ENCODE data around the gene SCAMP1.

Gene SCAMP1

DNA sequence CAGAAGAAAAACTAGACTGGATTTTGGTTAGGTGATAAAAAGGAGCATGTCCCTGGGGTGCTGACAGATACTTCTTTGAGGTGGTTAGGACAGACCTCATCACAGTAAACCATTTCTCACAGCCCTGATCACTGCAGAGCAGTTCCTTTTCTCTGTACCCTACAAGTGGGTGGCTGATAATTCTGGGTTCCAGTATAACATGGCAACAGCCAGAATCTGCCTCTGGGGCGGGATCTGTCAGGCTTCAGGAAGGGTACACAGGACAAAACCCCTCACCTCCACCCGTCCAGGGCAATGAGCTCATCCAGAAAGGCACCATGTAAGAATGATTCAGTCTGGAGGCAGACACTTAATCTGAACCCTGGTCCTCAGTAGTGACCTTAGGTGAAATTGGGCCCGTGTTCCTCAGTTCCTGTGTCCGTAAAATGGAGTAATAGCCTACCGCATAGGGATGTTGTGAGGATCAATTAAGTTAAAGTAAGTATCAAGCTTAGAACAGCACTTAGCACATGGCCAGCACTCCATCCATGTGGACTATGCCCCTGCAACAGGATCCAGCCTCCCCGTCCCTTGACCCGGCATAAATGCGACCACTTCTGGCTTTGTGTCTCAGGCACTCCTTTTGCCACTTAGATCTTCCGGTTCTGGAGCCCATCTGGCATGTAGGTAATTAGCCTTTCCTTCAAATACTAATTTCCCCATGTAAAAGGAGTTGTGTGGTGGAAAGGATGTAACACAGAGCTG, 159.0 kb downstream of the SCAMP1 start:
- TF ChIP-seq, protein P1, sequence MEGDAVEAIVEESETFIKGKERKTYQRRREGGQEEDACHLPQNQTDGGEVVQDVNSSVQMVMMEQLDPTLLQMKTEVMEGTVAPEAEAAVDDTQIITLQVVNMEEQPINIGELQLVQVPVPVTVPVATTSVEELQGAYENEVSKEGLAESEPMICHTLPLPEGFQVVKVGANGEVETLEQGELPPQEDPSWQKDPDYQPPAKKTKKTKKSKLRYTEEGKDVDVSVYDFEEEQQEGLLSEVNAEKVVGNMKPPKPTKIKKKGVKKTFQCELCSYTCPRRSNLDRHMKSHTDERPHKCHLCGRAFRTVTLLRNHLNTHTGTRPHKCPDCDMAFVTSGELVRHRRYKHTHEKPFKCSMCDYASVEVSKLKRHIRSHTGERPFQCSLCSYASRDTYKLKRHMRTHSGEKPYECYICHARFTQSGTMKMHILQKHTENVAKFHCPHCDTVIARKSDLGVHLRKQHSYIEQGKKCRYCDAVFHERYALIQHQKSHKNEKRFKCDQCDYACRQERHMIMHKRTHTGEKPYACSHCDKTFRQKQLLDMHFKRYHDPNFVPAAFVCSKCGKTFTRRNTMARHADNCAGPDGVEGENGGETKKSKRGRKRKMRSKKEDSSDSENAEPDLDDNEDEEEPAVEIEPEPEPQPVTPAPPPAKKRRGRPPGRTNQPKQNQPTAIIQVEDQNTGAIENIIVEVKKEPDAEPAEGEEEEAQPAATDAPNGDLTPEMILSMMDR (IDR thresholded peaks at IDR 0.05; ENCODE audit: borderline replicate concordance, insufficient read depth, low read depth, low read length) = no peak
- no peak overlapping the region for H3K4me3 ChIP-seq (ENCODE audit: low read depth, low read length)

DNA sequence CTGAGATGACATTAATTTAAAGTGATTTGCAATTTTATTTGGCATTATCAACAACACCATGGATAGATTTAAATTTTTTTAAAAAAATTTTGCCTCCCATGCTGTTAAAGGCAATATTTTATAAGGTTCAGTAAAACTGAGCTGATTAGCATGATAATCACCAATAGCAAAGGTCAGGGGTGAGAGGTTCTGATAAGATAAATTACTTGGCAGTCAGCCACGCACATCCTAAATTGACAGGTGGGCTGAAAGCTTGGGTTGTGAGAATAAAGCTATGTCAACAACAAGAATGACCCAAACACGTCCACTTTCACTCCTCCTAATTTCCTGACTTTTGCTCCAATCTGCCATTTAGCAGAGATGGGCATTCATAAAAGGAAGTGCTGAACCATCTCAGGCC, 161.0 kb downstream of the SCAMP1 start:
- no peak overlapping the region for H3K4me3 ChIP-seq (ENCODE audit: low read depth, low read length)
- TF ChIP-seq, protein P1 (IDR thresholded peaks at IDR 0.05; ENCODE audit: borderline replicate concordance, insufficient read depth, low read depth, low read length) = no peak

DNA sequence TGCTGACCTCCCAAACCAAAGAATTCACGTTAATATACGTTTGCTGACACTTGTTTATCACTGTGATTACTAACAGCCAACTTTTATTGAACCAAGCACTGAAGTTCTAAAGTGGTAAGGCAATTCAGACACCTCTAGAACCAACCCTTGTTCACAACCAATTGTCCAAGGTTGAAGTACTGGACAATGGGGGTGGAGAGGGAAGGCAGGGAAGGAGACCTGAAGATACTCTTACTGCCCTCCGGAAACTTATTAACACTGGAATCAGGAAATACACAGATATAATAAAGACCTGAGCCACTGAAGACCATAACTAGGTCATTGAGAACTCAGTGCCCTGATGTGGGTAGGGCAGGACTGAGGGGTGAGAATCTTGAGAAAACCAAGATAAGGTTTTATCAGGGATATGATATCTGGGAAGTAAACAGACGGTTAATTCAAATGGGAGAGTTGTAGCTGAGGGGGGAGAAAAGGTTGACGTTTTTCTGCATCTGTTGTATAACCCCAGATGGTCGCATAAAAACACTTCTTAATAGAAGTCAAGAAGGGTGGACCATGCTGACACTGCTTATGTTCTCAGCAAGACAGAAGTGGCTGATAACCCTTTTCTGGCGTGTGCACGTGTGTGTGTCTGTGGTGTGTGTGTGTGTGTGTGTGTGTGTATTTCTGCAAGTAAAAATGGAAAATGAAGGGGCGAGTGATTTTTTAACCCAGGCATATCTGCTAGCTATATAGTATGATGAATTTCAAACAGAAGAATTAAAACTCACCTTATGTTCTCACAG, 162.3 kb downstream of the SCAMP1 start:
- TF ChIP-seq, protein P1 (IDR thresholded peaks at IDR 0.05; ENCODE audit: borderline replicate concordance, insufficient read depth, low read depth, low read length) = no peak
- no peak overlapping the region for H3K4me3 ChIP-seq (ENCODE audit: low read depth, low read length)

DNA sequence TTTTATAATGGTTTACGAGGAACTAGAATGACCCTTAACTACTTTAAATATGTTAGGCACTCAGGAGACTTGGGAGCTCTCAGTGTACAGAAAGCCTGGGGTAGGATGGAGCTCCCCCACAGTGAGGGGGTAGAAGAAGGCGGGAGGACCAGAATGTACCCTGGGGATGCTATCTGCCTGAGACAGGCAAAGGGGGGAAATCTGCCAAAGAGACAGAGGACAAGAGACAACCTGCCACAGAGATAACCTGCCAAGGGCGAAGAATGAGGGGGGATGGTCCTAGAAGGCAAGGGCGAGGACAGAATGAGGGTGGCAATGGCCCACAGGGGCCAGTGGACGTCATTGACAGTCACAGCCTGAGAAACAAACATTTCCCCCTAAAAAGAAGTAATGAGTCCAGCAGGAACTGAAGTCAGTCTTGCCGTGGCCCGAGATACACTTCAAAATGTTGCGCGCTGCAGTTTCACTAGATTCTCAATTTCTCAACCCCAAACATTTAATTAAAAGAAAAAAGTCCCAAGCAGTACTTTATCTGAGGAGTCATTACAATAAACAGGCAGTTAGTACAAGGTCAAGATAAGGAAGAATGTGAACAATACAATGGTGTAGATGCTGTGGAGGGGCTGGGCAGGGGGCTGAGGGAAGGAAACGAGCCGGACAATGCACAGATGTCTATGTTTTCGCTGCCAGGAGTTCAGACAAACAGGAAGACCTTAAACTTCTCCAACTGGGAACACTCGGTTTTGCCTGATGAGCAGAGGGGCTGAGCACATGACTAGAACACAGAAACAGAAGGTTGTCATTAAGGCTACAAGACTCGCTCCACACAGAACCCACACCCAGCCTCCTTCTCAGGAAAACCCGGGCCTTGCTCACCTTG, 163.1 kb downstream of the SCAMP1 start:
- TF ChIP-seq, protein P1 (IDR thresholded peaks at IDR 0.05; ENCODE audit: borderline replicate concordance, insufficient read depth, low read depth, low read length) = no peak

DNA sequence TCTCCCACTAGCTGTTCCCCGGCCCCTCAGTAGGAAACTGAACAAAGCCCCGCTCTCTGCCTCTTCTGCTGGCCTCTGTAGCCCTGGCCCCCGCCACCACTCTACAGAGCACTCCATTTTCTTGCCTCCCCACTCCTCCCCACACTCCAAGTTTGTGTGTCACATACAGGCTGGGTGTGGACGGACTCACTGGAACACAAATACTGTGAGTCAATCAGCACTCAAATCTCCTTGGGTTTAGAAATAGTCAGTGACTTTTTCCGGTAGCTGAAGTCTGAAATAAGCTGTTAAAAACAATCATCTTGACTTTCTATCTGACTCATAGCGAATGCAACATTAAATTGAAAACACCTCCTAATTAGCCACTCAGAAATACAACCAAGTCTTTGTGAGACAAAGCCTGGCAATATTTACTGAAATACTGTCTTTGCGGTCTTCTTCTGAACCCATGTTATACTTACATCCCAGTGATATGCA, 165.7 kb downstream of the SCAMP1 start:
- H3K4me3 ChIP-seq (ENCODE audit: low read depth, low read length) = no peak overlapping the region
- TF ChIP-seq, protein P1 (IDR thresholded peaks at IDR 0.05; ENCODE audit: borderline replicate concordance, insufficient read depth, low read depth, low read length) = no peak

More for the DNA sequence above, 163.1 kb downstream of the SCAMP1 start:
- no peak overlapping the region for H3K4me3 ChIP-seq (ENCODE audit: low read depth, low read length)

DNA sequence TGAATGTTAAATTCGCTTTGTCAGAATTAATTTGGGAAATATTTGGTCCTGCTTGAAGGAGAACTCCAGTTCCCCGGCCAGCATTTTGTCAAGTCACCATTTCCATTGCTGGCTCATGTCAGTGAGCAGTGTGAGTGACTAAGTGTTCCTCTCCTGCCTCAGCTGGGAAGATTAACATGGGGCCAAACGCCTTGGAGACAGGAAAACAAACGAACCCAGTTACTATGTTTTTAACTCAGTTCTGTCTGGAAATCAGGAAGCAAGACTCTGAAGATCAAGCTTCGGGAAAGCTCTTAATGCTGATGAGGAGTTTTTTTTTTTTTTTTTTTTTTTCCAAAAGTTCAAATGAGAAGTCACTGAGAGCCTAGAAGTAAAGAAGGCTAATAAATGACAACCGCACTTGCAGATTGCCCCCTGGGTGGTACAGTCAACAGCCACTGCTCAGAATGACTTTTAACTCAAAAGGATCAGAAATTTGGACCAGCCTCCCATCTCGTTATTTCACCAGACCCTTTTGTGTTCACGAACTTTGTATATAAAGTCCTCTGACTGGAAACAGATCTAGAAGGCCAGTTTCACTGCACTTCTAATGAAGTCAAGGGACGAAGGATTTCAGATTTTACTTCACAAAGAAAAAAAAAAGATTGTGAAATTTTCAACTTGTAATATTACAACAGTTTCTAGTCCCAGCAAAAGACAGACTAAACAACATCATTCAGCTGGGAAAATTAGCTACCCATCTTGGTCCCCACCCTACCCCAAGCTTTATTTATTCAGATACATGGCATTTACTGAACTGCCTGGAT, 166.8 kb downstream of the SCAMP1 start:
- TF ChIP-seq, protein P1 (IDR thresholded peaks at IDR 0.05; ENCODE audit: borderline replicate concordance, insufficient read depth, low read depth, low read length) = no peak
- no peak overlapping the region for H3K4me3 ChIP-seq (ENCODE audit: low read depth, low read length)
